ACC112 (cell line): ENCODE data around the gene F2R.
"Not testable (repeated sequence)": the region's sequence is repeated elsewhere in the genome, so short reads cannot be mapped to it uniquely, and the experiment has no call there.

Experiments used
- H2AFZ ChIP-seq: fragments of 200-600 bp; sonication (generic); one replicate; pipeline ENCODE4 v1.6.0; 2017; ENCODE audit warnings: antibody characterized with exemption, low read length; ENCODE audit not compliant: unreplicated experiment
- H3K27ac ChIP-seq: fragments of 200-600 bp; sonication (generic); 2 replicates; pipeline ENCODE4 v1.5.1; 2014; ENCODE audit warnings: low read depth, mild to moderate bottlenecking, antibody characterized with exemption, low read length, moderate library complexity
- H3K27me3 ChIP-seq: fragments of 200-600 bp; sonication (generic); 2 replicates; pipeline ENCODE4 v1.6.1; 2014; ENCODE audit warnings: mild to moderate bottlenecking, antibody characterized with exemption, low read length, moderate library complexity, mixed read lengths; ENCODE audit not compliant: insufficient read depth
- H3K36me3 ChIP-seq: fragments of 200-600 bp; sonication (generic); 2 replicates; pipeline ENCODE4 v1.6.1; 2016; ENCODE audit warnings: mild to moderate bottlenecking, antibody characterized with exemption, low read length, moderate library complexity, mixed read lengths; ENCODE audit not compliant: insufficient read depth
- H3K4me1 ChIP-seq: fragments of 200-600 bp; sonication (generic); one replicate; pipeline ENCODE4 v1.6.1; 2016; ENCODE audit warnings: low read length, mixed read lengths; ENCODE audit not compliant: insufficient read depth, unreplicated experiment, control insufficient read depth
- H3K4me3 ChIP-seq: fragments of 200-600 bp; sonication (generic); 2 replicates; pipeline ENCODE4 v1.5.1; 2014; ENCODE audit warnings: mild to moderate bottlenecking, low read depth, low read length
- H3K79me2 ChIP-seq: fragments of 200-600 bp; sonication (generic); one replicate; pipeline ENCODE4 v1.6.0; 2016; ENCODE audit warnings: low read length; ENCODE audit not compliant: control insufficient read depth, unreplicated experiment, insufficient read depth

Gene F2R

DNA sequence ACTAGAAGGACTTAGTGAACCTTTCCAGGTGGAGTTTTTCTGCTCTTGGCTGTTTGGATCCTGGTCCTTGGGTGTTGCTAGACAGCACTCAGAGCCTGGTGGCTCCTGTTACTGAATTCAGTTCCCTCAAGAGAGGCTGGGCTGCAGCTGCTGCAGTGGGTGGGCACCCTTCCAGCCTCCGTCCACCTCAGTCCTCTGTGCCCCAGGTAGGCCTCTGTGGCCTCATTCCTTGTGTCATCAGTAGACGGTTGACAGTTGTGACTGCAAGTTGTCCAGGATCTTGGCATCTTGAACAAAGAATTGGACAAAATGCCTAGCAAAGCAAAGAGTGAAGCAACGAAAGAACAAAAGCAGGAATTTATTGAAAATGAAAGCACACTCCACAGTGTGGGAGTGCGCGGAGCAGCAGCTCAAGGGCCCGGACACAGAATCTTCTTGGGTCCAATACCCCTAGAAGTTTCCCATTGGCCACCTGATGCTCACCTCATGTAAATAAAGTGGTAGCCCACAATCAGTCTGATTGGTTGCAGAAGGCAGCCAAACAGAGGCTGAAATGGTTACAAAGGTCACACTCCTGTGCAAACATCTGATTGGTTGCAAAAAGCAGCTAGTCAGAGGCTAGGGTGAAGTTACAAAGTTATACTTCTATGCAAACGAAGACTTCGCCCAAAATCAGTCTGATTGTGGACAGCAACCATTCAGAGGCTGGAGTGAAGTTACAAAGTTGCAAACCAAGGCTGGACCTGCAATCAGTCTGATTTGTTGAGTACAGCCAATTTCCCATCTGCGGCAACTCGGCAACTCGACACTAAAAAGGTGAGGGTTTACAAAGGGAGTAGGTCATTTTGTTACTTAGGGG is 40.1 kb downstream of the F2R start:
- no peaks in the 10 kb centered on the region for H3K4me1 ChIP-seq
- H3K27ac ChIP-seq, result no peak overlapping the region
- no peak overlapping the region for H3K4me3 ChIP-seq
- H3K79me2 ChIP-seq, result no peaks in the 10 kb centered on the region
- H3K27me3 ChIP-seq, result no peaks in the 10 kb centered on the region
- no peak overlapping the region for H2AFZ ChIP-seq
- no peaks in the 10 kb centered on the region for H3K36me3 ChIP-seq

- Histone ChIP-seq H3K36me3 (no peaks in the 10 kb centered on the region), H3K4me3 (no peak overlapping the region), H3K79me2 (no peaks in the 10 kb centered on the region), H3K4me1 (no peaks in the 10 kb centered on the region), H3K27ac (no peak overlapping the region), H3K27me3 (no peaks in the 10 kb centered on the region), H2AFZ (no peak overlapping the region)
These were observed 41.1 kb downstream of the F2R start for GRCh38 chr5:76757049-76757448.

- not testable (repeated sequence) for H3K27ac ChIP-seq, H3K4me1 ChIP-seq, H2AFZ ChIP-seq, H3K79me2 ChIP-seq, H3K36me3 ChIP-seq, H3K4me3 ChIP-seq, H3K27me3 ChIP-seq
These were observed 45.2 kb downstream of the F2R start for GRCh38 chr5:76761118-76761517.

- H3K27ac ChIP-seq, result no peak overlapping the region
- peaks cover 7% of the 10 kb centered on the region; the same call in 1 of the 2 replicates for H3K36me3 ChIP-seq
- H3K4me3 ChIP-seq, result no peak overlapping the region
- no peak overlapping the region for H2AFZ ChIP-seq
- H3K27me3 ChIP-seq, result no peaks in the 10 kb centered on the region
- H3K79me2 ChIP-seq, result no peaks in the 10 kb centered on the region
- H3K4me1 ChIP-seq, result peaks cover 19% of the 10 kb centered on the region
These were observed 46.6 kb downstream of the F2R start for GRCh38 chr5:76762484-76762883.

GRCh38 chr5:76763136-76763535 is 47.2 kb downstream of the F2R start:
- no peak overlapping the region for H2AFZ ChIP-seq
- H3K27ac ChIP-seq, result no peak overlapping the region
- peaks cover 19% of the 10 kb centered on the region for H3K4me1 ChIP-seq
- no peaks in the 10 kb centered on the region for H3K79me2 ChIP-seq
- peaks cover 7% of the 10 kb centered on the region; the same call in 1 of the 2 replicates for H3K36me3 ChIP-seq
- no peaks in the 10 kb centered on the region for H3K27me3 ChIP-seq
- H3K4me3 ChIP-seq, result no peak overlapping the region

DNA sequence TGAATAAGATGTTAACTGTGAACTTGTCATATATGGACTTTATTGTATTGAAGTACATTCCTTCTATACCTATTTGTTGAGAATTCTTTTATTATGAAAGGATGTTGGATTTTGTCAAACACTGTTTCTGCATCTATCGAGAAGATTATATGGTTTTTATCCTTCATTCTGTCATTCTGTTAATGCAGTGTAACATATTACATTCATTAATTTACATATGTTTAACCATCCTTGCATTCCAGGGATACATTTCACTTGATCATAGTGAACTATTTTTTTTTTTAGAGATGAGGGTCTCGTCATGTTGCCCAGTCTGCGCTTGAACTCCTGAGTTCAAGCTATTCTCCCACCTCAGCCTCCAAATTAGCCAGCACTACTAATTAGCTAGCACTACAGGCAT is 48.4 kb downstream of the F2R start:
- Histone ChIP-seq H3K4me1 (peaks cover 19% of the 10 kb centered on the region), H3K36me3 (peaks cover 7% of the 10 kb centered on the region; the same call in 1 of the 2 replicates), H3K4me3 (no peak overlapping the region), H2AFZ (no peak overlapping the region), H3K27me3 (no peaks in the 10 kb centered on the region), H3K27ac (peak overlapping the region; percentile 77), H3K79me2 (no peaks in the 10 kb centered on the region)

DNA sequence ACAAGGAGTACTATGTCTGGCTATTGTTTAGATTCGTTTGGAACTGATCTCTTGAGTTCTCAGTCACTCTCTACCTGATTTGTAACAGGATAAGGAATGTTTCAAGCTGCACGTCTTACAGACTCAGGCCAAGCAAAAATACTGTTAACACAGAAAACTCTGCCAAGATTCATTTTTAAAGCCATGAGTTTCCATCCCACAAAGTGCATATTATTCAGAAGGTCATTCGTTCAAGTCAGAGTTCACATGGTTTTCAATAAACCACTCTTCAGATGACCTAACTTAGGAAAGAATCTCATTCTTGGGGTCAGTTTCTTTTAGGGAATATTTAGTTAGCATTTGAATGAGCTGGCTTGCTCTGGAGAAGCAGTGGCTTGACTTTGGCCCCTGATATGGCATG is 49.3 kb downstream of the F2R start:
- H3K4me3 ChIP-seq, result no peak overlapping the region

DNA sequence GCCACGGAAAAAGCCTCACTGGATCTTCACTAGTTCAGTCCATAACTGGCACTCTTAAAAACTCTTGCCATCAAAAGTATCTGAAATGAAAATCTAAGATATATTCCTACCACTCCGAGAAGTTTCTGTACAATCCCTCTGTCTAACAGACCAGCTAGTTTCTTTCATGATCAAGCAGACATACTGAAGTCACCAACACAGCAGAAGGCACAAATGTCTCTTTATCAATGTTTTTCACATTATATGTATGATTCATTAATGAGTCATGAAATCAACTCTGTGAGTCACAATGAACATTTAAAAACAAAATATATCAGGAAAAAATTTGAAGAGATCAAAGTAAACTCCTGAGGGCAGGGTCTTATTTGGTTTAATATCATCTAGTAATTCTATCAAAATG is 50.8 kb downstream of the F2R start:
- H3K4me3 ChIP-seq, result no peak overlapping the region
- peaks cover 7% of the 10 kb centered on the region; the same call in 1 of the 2 replicates for H3K36me3 ChIP-seq
- H3K27me3 ChIP-seq, result no peaks in the 10 kb centered on the region
- no peak overlapping the region for H2AFZ ChIP-seq
- H3K4me1 ChIP-seq, result peaks cover 21% of the 10 kb centered on the region
- H3K79me2 ChIP-seq, result no peaks in the 10 kb centered on the region
- peak overlapping the region; percentile 39 for H3K27ac ChIP-seq

More for the DNA sequence above, 49.3 kb downstream of the F2R start:
- H2AFZ ChIP-seq, result no peak overlapping the region
- H3K27ac ChIP-seq, result peak overlapping the region; percentile 77
- no peaks in the 10 kb centered on the region for H3K79me2 ChIP-seq
- peaks cover 19% of the 10 kb centered on the region for H3K4me1 ChIP-seq
- no peaks in the 10 kb centered on the region for H3K27me3 ChIP-seq
- H3K36me3 ChIP-seq, result peaks cover 7% of the 10 kb centered on the region; the same call in 1 of the 2 replicates

GRCh38 chr5:76771041-76771440 is 55.1 kb downstream of the F2R start:
- not testable (repeated sequence) for H3K79me2 ChIP-seq, H3K27ac ChIP-seq, H3K4me3 ChIP-seq, H3K36me3 ChIP-seq, H3K27me3 ChIP-seq, H2AFZ ChIP-seq
- peaks cover 19% of the 10 kb centered on the region for H3K4me1 ChIP-seq

- Histone ChIP-seq H2AFZ (no peak overlapping the region), H3K4me3 (no peak overlapping the region), H3K27me3 (no peaks in the 10 kb centered on the region), H3K36me3 (no peaks in the 10 kb centered on the region), H3K79me2 (no peaks in the 10 kb centered on the region), H3K27ac (0 out of 2 replicates have a peak overlapping the region, but pooled peaks have one; percentile 3), H3K4me1 (peaks cover 13% of the 10 kb centered on the region)
These were observed 55.9 kb downstream of the F2R start for GRCh38 chr5:76771705-76772405.

- H3K79me2 ChIP-seq, result no peaks in the 10 kb centered on the region
- no peak overlapping the region for H3K4me3 ChIP-seq
- peaks cover 8% of the 10 kb centered on the region for H3K4me1 ChIP-seq
- H3K36me3 ChIP-seq, result no peaks in the 10 kb centered on the region
- no peaks in the 10 kb centered on the region for H3K27me3 ChIP-seq
- no peak overlapping the region for H3K27ac ChIP-seq
- H2AFZ ChIP-seq, result no peak overlapping the region
These were observed 60.0 kb downstream of the F2R start for GRCh38 chr5:76775921-76776320.
